Neural cell (in vitro differentiated cells): ENCODE data around the gene CDC45. TPM values are rescaled to one million over a fixed set of nuclear protein-coding genes. Genes with fewer than 3 reads are reported as not detected.

ENCODE experiments used
- H2AFZ ChIP-seq: fragments of 200-600, 300-800 bp; sonication (generic), shearing (Covaris generic); 2 replicates; pipeline ENCODE4 v1.6.0; 2014; ENCODE audit warnings: low read depth, mild to moderate bottlenecking, antibody characterized with exemption, low read length, moderate library complexity
- H3F3A ChIP-seq: fragments of 200-600 bp; shearing (Covaris generic); 2 replicates; pipeline ENCODE4 v1.6.1; 2016; ENCODE audit warnings: mild to moderate bottlenecking, moderate library complexity, mixed read lengths, antibody characterized with exemption, low read length; ENCODE audit not compliant: insufficient read depth, poor library complexity, severe bottlenecking
- H3K27ac ChIP-seq: fragments of 200-600, 300-800 bp; sonication (generic), shearing (Covaris generic); 2 replicates; pipeline ENCODE4 v1.5.1; 2014; ENCODE audit warnings: mild to moderate bottlenecking, low read length, moderate library complexity
- H3K27me3 ChIP-seq: fragments of 300-800, 200-600 bp; sonication (generic), shearing (Covaris generic); 2 replicates; pipeline ENCODE4 v1.6.0; 2014; ENCODE audit warnings: mild to moderate bottlenecking, low read depth, low read length, moderate library complexity; ENCODE audit not compliant: insufficient read depth
- H3K36me3 ChIP-seq: fragments of 300-800, 200-600 bp; sonication (generic), shearing (Covaris generic); 2 replicates; pipeline ENCODE4 v1.5.1; 2014; ENCODE audit warnings: mild to moderate bottlenecking, antibody characterized with exemption, low read length, moderate library complexity; ENCODE audit not compliant: insufficient read depth
- H3K4me2 ChIP-seq: fragments of 300-800, 200-600 bp; sonication (generic), shearing (Covaris generic); 2 replicates; pipeline ENCODE4 v1.6.0; 2014; ENCODE audit warnings: mild to moderate bottlenecking, low read length
- H3K4me3 ChIP-seq: fragments of 300-800, 200-600 bp; sonication (generic), shearing (Covaris generic); 2 replicates; pipeline ENCODE4 v1.5.1; 2014; ENCODE audit warnings: mild to moderate bottlenecking, low read length, moderate library complexity
- H3K79me2 ChIP-seq: fragments of 200-600 bp; shearing (Covaris generic); replicated peaks from 2 replicates; pipeline ENCODE4 v1.6.0; 2014; ENCODE audit warnings: mild to moderate bottlenecking, low read length, moderate library complexity; ENCODE audit not compliant: insufficient read depth
- H3K9ac ChIP-seq: fragments of 300-800, 200-600 bp; sonication (generic), shearing (Covaris generic); 2 replicates; pipeline ENCODE4 v1.6.1; 2016; ENCODE audit warnings: mild to moderate bottlenecking, low read length, mixed read lengths
- H3K9me2 ChIP-seq: fragments of 200-600 bp; shearing (Covaris generic); 2 replicates; pipeline ENCODE4 v1.6.1; 2016; ENCODE audit warnings: mild to moderate bottlenecking, low read length, mixed read lengths; ENCODE audit not compliant: insufficient read depth
- H3K9me3 ChIP-seq: fragments of 200-600, 300-800 bp; sonication (generic), shearing (Covaris generic); 2 replicates; pipeline ENCODE4 v1.6.1; 2016; ENCODE audit warnings: mild to moderate bottlenecking, mixed run types, low read length, moderate library complexity, mixed read lengths
- H4K20me1 ChIP-seq: fragments of 200-600 bp; shearing (Covaris generic); 2 replicates; pipeline ENCODE4 v1.6.1; 2016; ENCODE audit warnings: mild to moderate bottlenecking, mixed run types; ENCODE audit not compliant: insufficient read depth
- EP300 ChIP-seq: fragments of 450-650 bp; conservative IDR thresholded peaks from 2 replicates; pipeline ENCODE4 v1.6.1; 2014; ENCODE audit warnings: antibody characterized with exemption, mild to moderate bottlenecking, moderate library complexity; ENCODE audit not compliant: poor library complexity, severe bottlenecking
- EZH2 ChIP-seq: fragments of 200-600, 300-800 bp; shearing (Covaris generic), sonication (generic); IDR thresholded peaks from 2 replicates; pipeline ENCODE4 v1.6.1; 2014; ENCODE audit warnings: antibody characterized with exemption, low read length, borderline replicate concordance, mild to moderate bottlenecking; ENCODE audit not compliant: insufficient read depth, poor library complexity, severe bottlenecking
- MXI1 ChIP-seq: fragments of 450-650 bp; conservative IDR thresholded peaks from 2 replicates; pipeline ENCODE4 v1.6.1; 2014; ENCODE audit warnings: antibody characterized with exemption, mild to moderate bottlenecking; ENCODE audit not compliant: poor library complexity, severe bottlenecking
- POLR2AphosphoS5 ChIP-seq: IDR thresholded peaks from 2 replicates; pipeline ENCODE4 v1.6.1; 2012
- RAD21 ChIP-seq: fragments of 450-650 bp; conservative IDR thresholded peaks from 2 replicates; pipeline ENCODE4 v1.6.1; 2014; ENCODE audit warnings: antibody characterized with exemption, mild to moderate bottlenecking, moderate library complexity
- SMC3 ChIP-seq: fragments of 450-650 bp; conservative IDR thresholded peaks from 2 replicates; pipeline ENCODE4 v1.6.1; 2014; ENCODE audit warnings: antibody characterized with exemption, mild to moderate bottlenecking, moderate library complexity; ENCODE audit not compliant: poor library complexity
- TAF1 ChIP-seq: IDR thresholded peaks from 2 replicates; pipeline ENCODE4 v1.6.1; 2012; ENCODE audit warnings: low read depth
- polyA plus RNA-seq: library from polyadenylated mRNA; depleted of rRNA; stranded (reverse); fragments of >200 nt; gene quantifications from 2 replicates; pipeline ENCODE4 v1.2.3, GENCODE V29; 2014
- TF ChIP-seq, protein P1 (sequence below): IDR thresholded peaks from 2 replicates; pipeline ENCODE4 v1.6.1; 2012; ENCODE audit warnings: borderline replicate concordance
- TF ChIP-seq, protein P2 (sequence below): fragments of 450-650 bp; IDR thresholded peaks from 2 replicates; pipeline ENCODE4 v1.5.1; 2014; ENCODE audit warnings: antibody characterized with exemption, mild to moderate bottlenecking, moderate library complexity; ENCODE audit not compliant: poor library complexity, severe bottlenecking

Gene CDC45
- polyA plus RNA-seq, 1 donor from 2014 or later = 3.2 TPM

DNA sequence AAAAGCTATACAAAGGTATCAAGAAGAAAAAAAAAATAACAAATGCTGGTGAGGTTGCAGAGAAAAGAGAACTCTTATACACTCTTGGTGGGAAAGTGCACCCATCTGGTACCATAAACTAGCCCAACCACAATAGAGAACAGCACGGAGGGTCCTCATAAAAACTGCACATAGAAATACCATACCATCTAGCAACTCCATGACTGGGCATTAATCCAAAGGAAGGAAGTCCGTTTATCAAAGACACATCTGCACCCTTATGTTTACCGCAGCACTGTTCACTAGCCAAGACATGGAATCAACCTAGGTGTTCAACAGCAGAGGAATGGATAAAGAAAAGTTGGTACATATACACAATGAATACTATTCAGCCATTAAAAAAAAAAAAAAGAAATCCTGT lies 55.3 kb downstream of the CDC45 start:
- no peaks in the 10 kb centered on the region for H3K79me2 ChIP-seq
- no peaks in the 10 kb centered on the region for H3K36me3 ChIP-seq
- H3K27ac ChIP-seq = no peak overlapping the region
- H3K9me2 ChIP-seq = no peaks in the 10 kb centered on the region
- TF ChIP-seq MXI1 (no peak), TAF1 (no peak), RAD21 (no peak), POLR2AphosphoS5 (no peak), EZH2 (no peak), EP300 (no peak), SMC3 (no peak)
- TF ChIP-seq, protein P1, sequence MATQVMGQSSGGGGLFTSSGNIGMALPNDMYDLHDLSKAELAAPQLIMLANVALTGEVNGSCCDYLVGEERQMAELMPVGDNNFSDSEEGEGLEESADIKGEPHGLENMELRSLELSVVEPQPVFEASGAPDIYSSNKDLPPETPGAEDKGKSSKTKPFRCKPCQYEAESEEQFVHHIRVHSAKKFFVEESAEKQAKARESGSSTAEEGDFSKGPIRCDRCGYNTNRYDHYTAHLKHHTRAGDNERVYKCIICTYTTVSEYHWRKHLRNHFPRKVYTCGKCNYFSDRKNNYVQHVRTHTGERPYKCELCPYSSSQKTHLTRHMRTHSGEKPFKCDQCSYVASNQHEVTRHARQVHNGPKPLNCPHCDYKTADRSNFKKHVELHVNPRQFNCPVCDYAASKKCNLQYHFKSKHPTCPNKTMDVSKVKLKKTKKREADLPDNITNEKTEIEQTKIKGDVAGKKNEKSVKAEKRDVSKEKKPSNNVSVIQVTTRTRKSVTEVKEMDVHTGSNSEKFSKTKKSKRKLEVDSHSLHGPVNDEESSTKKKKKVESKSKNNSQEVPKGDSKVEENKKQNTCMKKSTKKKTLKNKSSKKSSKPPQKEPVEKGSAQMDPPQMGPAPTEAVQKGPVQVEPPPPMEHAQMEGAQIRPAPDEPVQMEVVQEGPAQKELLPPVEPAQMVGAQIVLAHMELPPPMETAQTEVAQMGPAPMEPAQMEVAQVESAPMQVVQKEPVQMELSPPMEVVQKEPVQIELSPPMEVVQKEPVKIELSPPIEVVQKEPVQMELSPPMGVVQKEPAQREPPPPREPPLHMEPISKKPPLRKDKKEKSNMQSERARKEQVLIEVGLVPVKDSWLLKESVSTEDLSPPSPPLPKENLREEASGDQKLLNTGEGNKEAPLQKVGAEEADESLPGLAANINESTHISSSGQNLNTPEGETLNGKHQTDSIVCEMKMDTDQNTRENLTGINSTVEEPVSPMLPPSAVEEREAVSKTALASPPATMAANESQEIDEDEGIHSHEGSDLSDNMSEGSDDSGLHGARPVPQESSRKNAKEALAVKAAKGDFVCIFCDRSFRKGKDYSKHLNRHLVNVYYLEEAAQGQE = no peak
- TF ChIP-seq, protein P2, sequence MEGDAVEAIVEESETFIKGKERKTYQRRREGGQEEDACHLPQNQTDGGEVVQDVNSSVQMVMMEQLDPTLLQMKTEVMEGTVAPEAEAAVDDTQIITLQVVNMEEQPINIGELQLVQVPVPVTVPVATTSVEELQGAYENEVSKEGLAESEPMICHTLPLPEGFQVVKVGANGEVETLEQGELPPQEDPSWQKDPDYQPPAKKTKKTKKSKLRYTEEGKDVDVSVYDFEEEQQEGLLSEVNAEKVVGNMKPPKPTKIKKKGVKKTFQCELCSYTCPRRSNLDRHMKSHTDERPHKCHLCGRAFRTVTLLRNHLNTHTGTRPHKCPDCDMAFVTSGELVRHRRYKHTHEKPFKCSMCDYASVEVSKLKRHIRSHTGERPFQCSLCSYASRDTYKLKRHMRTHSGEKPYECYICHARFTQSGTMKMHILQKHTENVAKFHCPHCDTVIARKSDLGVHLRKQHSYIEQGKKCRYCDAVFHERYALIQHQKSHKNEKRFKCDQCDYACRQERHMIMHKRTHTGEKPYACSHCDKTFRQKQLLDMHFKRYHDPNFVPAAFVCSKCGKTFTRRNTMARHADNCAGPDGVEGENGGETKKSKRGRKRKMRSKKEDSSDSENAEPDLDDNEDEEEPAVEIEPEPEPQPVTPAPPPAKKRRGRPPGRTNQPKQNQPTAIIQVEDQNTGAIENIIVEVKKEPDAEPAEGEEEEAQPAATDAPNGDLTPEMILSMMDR = no peak
- H3K4me2 ChIP-seq = no peak overlapping the region
- no peaks in the 10 kb centered on the region for H4K20me1 ChIP-seq
- no peak overlapping the region for H2AFZ ChIP-seq
- H3K9me3 ChIP-seq = no peaks in the 10 kb centered on the region
- no peaks in the 10 kb centered on the region for H3F3A ChIP-seq
- no peak overlapping the region for H3K9ac ChIP-seq
- H3K27me3 ChIP-seq = no peaks in the 10 kb centered on the region
- no peak overlapping the region for H3K4me3 ChIP-seq

DNA sequence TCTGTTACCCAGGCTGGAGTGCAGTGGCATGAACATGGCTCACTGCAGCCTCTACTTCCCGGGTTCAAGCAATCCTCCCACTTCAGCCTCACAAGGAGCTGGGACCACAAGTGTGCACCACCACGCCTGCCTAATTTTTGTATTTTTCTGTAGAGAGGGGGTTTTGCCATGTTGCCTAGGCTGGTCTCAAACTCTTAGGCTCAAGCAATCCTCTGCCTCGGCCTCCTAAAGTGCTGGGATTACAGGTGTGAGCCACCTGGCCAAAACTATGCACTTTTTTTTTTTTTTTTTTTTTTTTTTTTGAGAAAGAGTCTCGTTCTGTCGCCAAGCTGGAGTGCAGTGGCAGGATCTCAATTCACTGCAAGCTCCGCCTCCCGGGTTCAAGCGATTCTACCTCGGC lies 56.8 kb downstream of the CDC45 start:
- no peak overlapping the region for H3K27ac ChIP-seq
- H3F3A ChIP-seq = no peaks in the 10 kb centered on the region
- no peaks in the 10 kb centered on the region for H4K20me1 ChIP-seq
- H3K36me3 ChIP-seq = no peaks in the 10 kb centered on the region
- no peaks in the 10 kb centered on the region for H3K27me3 ChIP-seq
- H3K9ac ChIP-seq = no peak overlapping the region
- TF ChIP-seq, protein P1 = no peak
- TF ChIP-seq POLR2AphosphoS5 (no peak), EP300 (no peak), SMC3 (no peak), RAD21 (no peak)
- no peaks in the 10 kb centered on the region for H3K9me3 ChIP-seq
- H3K9me2 ChIP-seq = no peaks in the 10 kb centered on the region
- no peaks in the 10 kb centered on the region for H3K79me2 ChIP-seq
- no peak overlapping the region for H3K4me2 ChIP-seq
- no peak overlapping the region for H2AFZ ChIP-seq
- H3K4me3 ChIP-seq = no peak overlapping the region
